MM.1S (cell line): ENCODE results near the gene TCF7L2.

ENCODE experiments used
- DNase-seq: peaks from one replicate; pipeline ENCODE4 v3.0.0-alpha.2; 2015
- H2AFZ ChIP-seq: fragments of 300-600 bp; sonication (generic); 2 replicates; pipeline ENCODE4 v1.6.0; 2016; ENCODE audit warnings: antibody characterized with exemption, low read length
- H3F3A ChIP-seq: fragments of 300-600 bp; sonication (generic); 2 replicates; pipeline ENCODE4 v1.6.1; 2016; ENCODE audit warnings: mild to moderate bottlenecking, antibody characterized with exemption, low read length, moderate library complexity, mixed read lengths; ENCODE audit not compliant: insufficient read depth
- H3K27ac ChIP-seq: fragments of 300-600 bp; sonication (generic); 2 replicates; pipeline ENCODE4 v1.5.1; 2016; ENCODE audit warnings: mild to moderate bottlenecking, low read length
- H3K27me3 ChIP-seq: fragments of 300-600 bp; sonication (generic); replicated peaks from 2 replicates; pipeline ENCODE4 v1.6.0; 2016; ENCODE audit warnings: low read length; ENCODE audit not compliant: insufficient read depth
- H3K36me3 ChIP-seq: fragments of 300-600 bp; sonication (generic); replicated peaks from 2 replicates; pipeline ENCODE4 v1.6.1; 2016; ENCODE audit warnings: mild to moderate bottlenecking, low read length, mixed read lengths; ENCODE audit not compliant: insufficient read depth
- H3K4me1 ChIP-seq: fragments of 300-600 bp; sonication (generic); 2 replicates; pipeline ENCODE4 v1.6.1; 2016; ENCODE audit warnings: low read length, mixed read lengths
- H3K4me2 ChIP-seq: fragments of 300-600 bp; sonication (generic); 2 replicates; pipeline ENCODE4 v1.6.0; 2016; ENCODE audit warnings: low read depth, low read length
- H3K4me3 ChIP-seq: fragments of 300-600 bp; sonication (generic); 2 replicates; pipeline ENCODE4 v1.5.1; 2016; ENCODE audit warnings: low read length, mixed read lengths
- H3K79me2 ChIP-seq: fragments of 300-600 bp; sonication (generic); 2 replicates; pipeline ENCODE4 v1.6.1; 2016; ENCODE audit warnings: mixed run types, low read length, mixed read lengths
- H3K9ac ChIP-seq: fragments of 300-600 bp; sonication (generic); 2 replicates; pipeline ENCODE4 v1.6.1; 2016; ENCODE audit warnings: low read length, mixed read lengths
- H3K9me2 ChIP-seq: fragments of 300-600 bp; sonication (generic); replicated peaks from 2 replicates; pipeline ENCODE4 v1.6.1; 2016; ENCODE audit warnings: mild to moderate bottlenecking, low read length, mixed read lengths; ENCODE audit not compliant: insufficient read depth
- H3K9me3 ChIP-seq: fragments of 300-600 bp; sonication (generic); replicated peaks from 2 replicates; pipeline ENCODE4 v1.6.1; 2016; ENCODE audit warnings: mild to moderate bottlenecking, low read length, mixed read lengths; ENCODE audit not compliant: insufficient read depth
- H4K20me1 ChIP-seq: fragments of 300-600 bp; sonication (generic); 2 replicates; pipeline ENCODE4 v1.6.1; 2016; ENCODE audit warnings: mild to moderate bottlenecking, low read length, moderate library complexity, mixed read lengths; ENCODE audit not compliant: insufficient read depth
- EZH2 ChIP-seq: fragments of 300-600 bp; sonication (generic); optimal IDR thresholded peaks from 2 replicates; pipeline ENCODE3; 2017; ENCODE audit warnings: low read depth, mild to moderate bottlenecking, antibody characterized with exemption, low read length, mixed read lengths
- EZH2phosphoT487 ChIP-seq: fragments of 300-600 bp; sonication (generic); IDR thresholded peaks from 2 replicates; pipeline ENCODE4 v1.6.1; 2018; ENCODE audit warnings: antibody characterized with exemption, low read length
- TF ChIP-seq, protein P1 (sequence below): fragments of 300-600 bp; sonication (generic); IDR thresholded peaks from 2 replicates; pipeline ENCODE4 v1.5.1; 2016; ENCODE audit warnings: antibody characterized with exemption, low read length, mixed read lengths

TCF7L2 gene

DNA sequence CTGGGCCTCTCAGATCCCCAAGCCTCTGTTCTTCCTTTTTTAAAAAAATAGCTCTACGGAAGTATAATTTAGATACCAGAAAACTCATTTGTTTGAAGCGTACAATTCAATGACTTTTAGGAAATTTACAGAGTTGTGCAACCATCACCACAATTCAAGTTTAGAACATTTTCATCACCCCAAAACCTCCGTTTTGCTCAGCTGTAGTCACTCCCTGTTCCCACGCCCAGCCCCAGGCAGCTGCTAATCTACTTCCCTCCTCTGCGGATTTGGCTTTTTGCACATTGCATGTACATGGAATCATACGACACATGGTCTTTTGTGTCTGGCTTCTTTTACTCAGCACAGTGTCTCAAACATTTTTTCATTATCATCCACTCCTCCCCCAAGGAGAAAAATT lies 229.2 kb downstream of the TCF7L2 start:
- Histone ChIP-seq H3F3A (no peaks in the 10 kb centered on the region), H4K20me1 (no peaks in the 10 kb centered on the region), H3K9ac (no peak overlapping the region), H3K9me2 (no peaks in the 10 kb centered on the region), H2AFZ (no peak overlapping the region), H3K79me2 (no peaks in the 10 kb centered on the region), H3K4me3 (no peak overlapping the region), H3K4me2 (no peak overlapping the region), H3K27me3 (no peaks in the 10 kb centered on the region; the same call in 1 of the 2 replicates), H3K27ac (no peak overlapping the region), H3K36me3 (no peaks in the 10 kb centered on the region), H3K4me1 (no peaks in the 10 kb centered on the region), H3K9me3 (no peaks in the 10 kb centered on the region)
- DNase-seq = no peak
- no peak for TF ChIP-seq EZH2
- TF ChIP-seq, protein P1, sequence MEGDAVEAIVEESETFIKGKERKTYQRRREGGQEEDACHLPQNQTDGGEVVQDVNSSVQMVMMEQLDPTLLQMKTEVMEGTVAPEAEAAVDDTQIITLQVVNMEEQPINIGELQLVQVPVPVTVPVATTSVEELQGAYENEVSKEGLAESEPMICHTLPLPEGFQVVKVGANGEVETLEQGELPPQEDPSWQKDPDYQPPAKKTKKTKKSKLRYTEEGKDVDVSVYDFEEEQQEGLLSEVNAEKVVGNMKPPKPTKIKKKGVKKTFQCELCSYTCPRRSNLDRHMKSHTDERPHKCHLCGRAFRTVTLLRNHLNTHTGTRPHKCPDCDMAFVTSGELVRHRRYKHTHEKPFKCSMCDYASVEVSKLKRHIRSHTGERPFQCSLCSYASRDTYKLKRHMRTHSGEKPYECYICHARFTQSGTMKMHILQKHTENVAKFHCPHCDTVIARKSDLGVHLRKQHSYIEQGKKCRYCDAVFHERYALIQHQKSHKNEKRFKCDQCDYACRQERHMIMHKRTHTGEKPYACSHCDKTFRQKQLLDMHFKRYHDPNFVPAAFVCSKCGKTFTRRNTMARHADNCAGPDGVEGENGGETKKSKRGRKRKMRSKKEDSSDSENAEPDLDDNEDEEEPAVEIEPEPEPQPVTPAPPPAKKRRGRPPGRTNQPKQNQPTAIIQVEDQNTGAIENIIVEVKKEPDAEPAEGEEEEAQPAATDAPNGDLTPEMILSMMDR = no peak
- no peak for TF ChIP-seq EZH2phosphoT487

GRCh38 chr10:113179966-113180365 lies 229.9 kb downstream of the TCF7L2 start:
- TF ChIP-seq, protein P1 = no peak
- TF ChIP-seq EZH2 (no peak), EZH2phosphoT487 (no peak)
- H3K4me3 ChIP-seq = no peak overlapping the region
- H3K4me2 ChIP-seq = no peak overlapping the region
- no peaks in the 10 kb centered on the region; the same call in 1 of the 2 replicates for H3K27me3 ChIP-seq
- DNase-seq = no peak
- H3K27ac ChIP-seq = no peak overlapping the region
- H3F3A ChIP-seq = no peaks in the 10 kb centered on the region
- H4K20me1 ChIP-seq = no peaks in the 10 kb centered on the region
- no peaks in the 10 kb centered on the region for H3K4me1 ChIP-seq
- no peaks in the 10 kb centered on the region for H3K9me3 ChIP-seq
- H3K9ac ChIP-seq = no peak overlapping the region
- no peak overlapping the region for H2AFZ ChIP-seq
- no peaks in the 10 kb centered on the region for H3K36me3 ChIP-seq
- no peaks in the 10 kb centered on the region for H3K79me2 ChIP-seq
- H3K9me2 ChIP-seq = no peaks in the 10 kb centered on the region

GRCh38 chr10:113180401-113181154 lies 230.5 kb downstream of the TCF7L2 start:
- Histone ChIP-seq H3K9ac (no peak overlapping the region), H3K79me2 (no peaks in the 10 kb centered on the region), H2AFZ (no peak overlapping the region), H3K9me3 (no peaks in the 10 kb centered on the region), H3K4me2 (no peak overlapping the region), H3K27ac (no peak overlapping the region), H3K4me3 (no peak overlapping the region), H3K36me3 (no peaks in the 10 kb centered on the region), H3K4me1 (no peaks in the 10 kb centered on the region), H3F3A (no peaks in the 10 kb centered on the region), H3K9me2 (no peaks in the 10 kb centered on the region), H3K27me3 (no peaks in the 10 kb centered on the region; the same call in 1 of the 2 replicates), H4K20me1 (no peaks in the 10 kb centered on the region)
- DNase-seq = no peak
- TF ChIP-seq EZH2phosphoT487 (no peak), EZH2 (no peak)
- TF ChIP-seq, protein P1 = no peak
